B cell (primary cell): ENCODE data around the gene TBATA. TPM values are rescaled to one million over a fixed set of nuclear protein-coding genes. Genes with fewer than 3 reads are reported as not detected.

Source experiments
- ATAC-seq: fragments of 200-7000 bp; cut with Tn5 transposase; one replicate; pipeline ENCODE4 v1.10.0; 2021; ENCODE audit warnings: low read depth, mild to moderate bottlenecking, moderate number of reproducible peaks, moderate library complexity
- CTCF ChIA-PET: fragments of 350-600 bp; sonication (Branson Sonifier 250); formaldehyde crosslinking; loops from one replicate; lab custom pipeline; 2021; ENCODE audit warnings: antibody characterized with exemption, inconsistent platforms; lab: Charles Lee
- POLR2A ChIA-PET: fragments of 350-600 bp; sonication (Branson Sonifier 250); formaldehyde crosslinking; loops from one replicate; lab custom pipeline; 2021; ENCODE audit warnings: antibody characterized with exemption; lab: Charles Lee
- DNase-seq: peaks from one replicate; pipeline ENCODE4 v3.0.0; 2013
- H2AFZ ChIP-seq: 2 replicates; pipeline ENCODE4 v1.6.1; 2012; ENCODE audit warnings: mild to moderate bottlenecking, low read depth, low read length; ENCODE audit not compliant: insufficient read depth, poor library complexity, severe bottlenecking
- H3K27ac ChIP-seq, 2 donors: 1 replicate in 1 of 2; 2 replicates in 1 of 2; pipeline ENCODE4 v1.5.1; 2012 to 2013; ENCODE audit warnings: low read length in 2 of 2, mild to moderate bottlenecking in 2 of 2, moderate library complexity in 1 of 2
- H3K27me3 ChIP-seq, 4 experiments: fragments of 200-600 bp in 1 of 4; sonication (generic) in 1 of 4; replicated peaks in 1 of 4; 1 replicate in 2 of 4; 2 replicates in 2 of 4; pipeline versions ENCODE4 v1.6.1 to v1.7.0; 2013 to 2016; ENCODE audit warnings: low read length in 3 of 4, mild to moderate bottlenecking in 2 of 4, mixed read lengths in 1 of 4, moderate library complexity in 1 of 4; ENCODE audit not compliant: insufficient read depth in 4 of 4, control insufficient read depth in 3 of 4; ENCODE audit errors: control extremely low read depth in 1 of 4
- H3K36me3 ChIP-seq, 2 experiments: replicated peaks in 1 of 2; 1 replicate in 1 of 2; 2 replicates in 1 of 2; pipeline versions ENCODE4 v1.6.1 to v1.7.1; 2013; ENCODE audit warnings: low read length in 1 of 2; ENCODE audit not compliant: insufficient read depth in 2 of 2, control insufficient read depth in 1 of 2; ENCODE audit errors: control extremely low read depth in 1 of 2, extremely low read depth in 1 of 2
- H3K4me1 ChIP-seq, 2 donors: fragments of 200-600 bp in 1 of 2; sonication (generic) in 1 of 2; 1 replicate in 1 of 2; 2 replicates in 1 of 2; pipeline versions ENCODE4 v1.5.1 to v1.6.1; 2013 to 2017; ENCODE audit warnings: low read length in 2 of 2; ENCODE audit not compliant: control insufficient read depth in 2 of 2, insufficient read depth in 2 of 2
- H3K4me2 ChIP-seq: replicated peaks from 2 replicates; pipeline ENCODE3; 2012; ENCODE audit warnings: mild to moderate bottlenecking, low read depth, low read length; ENCODE audit not compliant: poor library complexity, severe bottlenecking
- H3K4me3 ChIP-seq, 5 experiments: fragments of 200-600 bp in 1 of 5; sonication (generic) in 1 of 5; 1 replicate in 3 of 5; 2 replicates in 2 of 5; pipeline versions ENCODE4 v1.5.1 to v1.7.0; 2011 to 2016; ENCODE audit warnings: low read length in 4 of 5, mild to moderate bottlenecking in 4 of 5, low read depth in 2 of 5, control low read depth in 1 of 5, moderate library complexity in 1 of 5; ENCODE audit not compliant: insufficient read depth in 1 of 5; ENCODE audit errors: control extremely low read depth in 1 of 5, extremely low read depth in 1 of 5
- H3K79me2 ChIP-seq: fragments of 200-600 bp; sonication (generic); one replicate; pipeline ENCODE4 v1.6.0; 2016; ENCODE audit warnings: low read length; ENCODE audit not compliant: control insufficient read depth, insufficient read depth
- H3K9ac ChIP-seq: fragments of 200-600 bp; sonication (generic); 2 replicates; pipeline ENCODE4 v1.6.1; 2017; ENCODE audit warnings: mild to moderate bottlenecking, low read length, moderate library complexity
- H3K9me3 ChIP-seq, 3 donors: one replicate each; pipeline versions ENCODE4 v1.6.1 to v1.7.1; 2013; ENCODE audit warnings: low read length in 2 of 3; ENCODE audit not compliant: control insufficient read depth in 2 of 3, insufficient read depth in 1 of 3; ENCODE audit errors: control extremely low read depth in 1 of 3
- H4K20me1 ChIP-seq: 2 replicates; pipeline ENCODE4 v1.6.0; 2012; ENCODE audit warnings: mild to moderate bottlenecking, low read length; ENCODE audit not compliant: insufficient read depth, control insufficient read depth, poor library complexity, severe bottlenecking
- H3K27ac Mint-ChIP-seq: one replicate; pipeline ENCODE4 v1.8.0; 2021; ENCODE audit warnings: mixed read lengths
- H3K27me3 Mint-ChIP-seq: one replicate; pipeline ENCODE4 v1.8.0; 2021; ENCODE audit warnings: mixed read lengths
- H3K4me1 Mint-ChIP-seq: one replicate; pipeline ENCODE4 v1.8.0; 2021; ENCODE audit warnings: mixed read lengths
- H3K4me3 Mint-ChIP-seq: one replicate; pipeline ENCODE4 v1.8.0; 2021; ENCODE audit warnings: mixed read lengths
- H3K9me3 Mint-ChIP-seq: one replicate; pipeline ENCODE4 v1.8.0; 2022; ENCODE audit warnings: mixed read lengths; ENCODE audit not compliant: insufficient read depth
- CTCF ChIP-seq: fragments of 200-600 bp; IDR thresholded peaks from one replicate; pipeline ENCODE4 v1.8.0; 2022; ENCODE audit warnings: antibody characterized with exemption, mild to moderate bottlenecking
- EZH2 ChIP-seq: IDR thresholded peaks from 2 replicates; pipeline ENCODE4 v1.6.1; 2012; ENCODE audit warnings: borderline replicate concordance, low read depth, mild to moderate bottlenecking, moderate library complexity, low read length; ENCODE audit not compliant: insufficient read depth, poor library complexity, severe bottlenecking
- WGBS: methylation state at CpG from one replicate; pipeline ENCODE4 v1.1.5; 2013; ENCODE audit warnings: missing lambda C conversion rate; ENCODE audit not compliant: insufficient coverage; 5-methylcytosine and 5-hydroxymethylcytosine counted together
- intact Hi-C: fragments of 100-400 bp; cut with micrococcal nuclease; formaldehyde crosslinking; loops from one replicate; pipeline ENCODE4 v1.10.0; 2022
- polyA plus RNA-seq: library from polyadenylated mRNA; depleted of rRNA; stranded (reverse); fragments of >200 nt; gene quantifications from 2 replicates; pipeline ENCODE4 v1.2.3, GENCODE V29; 2012
- total RNA-seq, 2 donors: library from RNA; stranded (reverse); fragments of 120-200 nt in 1 of 2; gene quantifications; 1 replicate in 1 of 2; 2 replicates in 1 of 2; pipeline versions ENCODE4 v1.2.3 to v1.2.4, GENCODE V29; 2013 to 2022

TBATA gene
- total and polyA plus RNA-seq, 2 donors (not counting 1 experiment from before 2014, with no cell fraction given): not detected

GRCh38 chr10:70827086-70827757 lies 42.0 kb upstream of the TBATA start:
- DNase-seq: no peak
- H3K4me2 ChIP-seq: no peak overlapping the region
- ATAC-seq: no peak
- H3K4me1 ChIP-seq: no peaks in the 10 kb centered on the region
- Mint-ChIP-seq H3K4me3 (no peak overlapping the region), H3K9me3 (no peaks in the 10 kb centered on the region), H3K4me1 (peaks cover 8% of the 10 kb centered on the region), H3K27me3 (no peaks in the 10 kb centered on the region), H3K27ac (no peak overlapping the region)
- H3K27me3 ChIP-seq: no peaks in the 10 kb centered on the region
- H3K27ac ChIP-seq: no peak overlapping the region
- peaks cover 15% of the 10 kb centered on the region for H3K79me2 ChIP-seq
- H3K36me3 ChIP-seq: peaks cover 3 to 15% of the 10 kb centered on the region in 2 experiments
- no peak overlapping the region for H3K4me3 ChIP-seq
- H4K20me1 ChIP-seq: peaks cover 7% of the 10 kb centered on the region
- TF ChIP-seq CTCF (no peak), EZH2 (no peak)
- intact Hi-C loops: no loop called here
- no peak overlapping the region for H2AFZ ChIP-seq
- H3K9ac ChIP-seq: no peak overlapping the region
- no peaks in the 10 kb centered on the region for H3K9me3 ChIP-seq
- ChIA-PET POLR2A (no interaction called here), CTCF (no interaction called here)
- WGBS: no CpG with 5 or more reads among the region's 2 CpGs

GRCh38 chr10:70822076-70822820 lies 37.1 kb upstream of the TBATA start:
- ChIA-PET POLR2A (no interaction called here), CTCF (interaction anchor here (0.6 kb wide), 1 partner anchor 69 kb away, joined by 3 read pairs; no protein-coding TSS in a partner anchor)
- intact Hi-C loops: no loop called here
- no peak overlapping the region for H3K4me2 ChIP-seq
- H3K36me3 ChIP-seq: peaks cover 2 to 7% of the 10 kb centered on the region in 2 experiments
- H3K9me3 ChIP-seq: no peaks in the 10 kb centered on the region
- ATAC-seq (no peak), DNase-seq (no peak)
- Mint-ChIP-seq H3K27ac (no peak overlapping the region), H3K4me1 (peaks cover 19% of the 10 kb centered on the region), H3K4me3 (no peak overlapping the region), H3K27me3 (no peaks in the 10 kb centered on the region), H3K9me3 (no peaks in the 10 kb centered on the region)
- WGBS: 100% methylated on average over 2 of the region's 2 CpGs
- H2AFZ ChIP-seq: no peak overlapping the region
- H3K27ac ChIP-seq: no peak overlapping the region
- no peak overlapping the region for H3K9ac ChIP-seq
- no peak overlapping the region for H3K4me3 ChIP-seq
- H3K27me3 ChIP-seq: no peaks in the 10 kb centered on the region
- H4K20me1 ChIP-seq: peaks cover 7% of the 10 kb centered on the region
- TF ChIP-seq EZH2 (no peak), CTCF (no peak)
- no peaks in the 10 kb centered on the region for H3K4me1 ChIP-seq
- peaks cover 15% of the 10 kb centered on the region for H3K79me2 ChIP-seq
